ENCODE measurements around the gene USP33. TPM values are rescaled to one million over a fixed set of nuclear protein-coding genes. Genes with fewer than 3 reads are reported as not detected.

Gene USP33
- total and polyA plus RNA-seq, 2 of the 13 experiments (the other 11 are each of a cell fraction or from before 2014, with no cell fraction given) = 32.0 to 49.1 TPM

DNA sequence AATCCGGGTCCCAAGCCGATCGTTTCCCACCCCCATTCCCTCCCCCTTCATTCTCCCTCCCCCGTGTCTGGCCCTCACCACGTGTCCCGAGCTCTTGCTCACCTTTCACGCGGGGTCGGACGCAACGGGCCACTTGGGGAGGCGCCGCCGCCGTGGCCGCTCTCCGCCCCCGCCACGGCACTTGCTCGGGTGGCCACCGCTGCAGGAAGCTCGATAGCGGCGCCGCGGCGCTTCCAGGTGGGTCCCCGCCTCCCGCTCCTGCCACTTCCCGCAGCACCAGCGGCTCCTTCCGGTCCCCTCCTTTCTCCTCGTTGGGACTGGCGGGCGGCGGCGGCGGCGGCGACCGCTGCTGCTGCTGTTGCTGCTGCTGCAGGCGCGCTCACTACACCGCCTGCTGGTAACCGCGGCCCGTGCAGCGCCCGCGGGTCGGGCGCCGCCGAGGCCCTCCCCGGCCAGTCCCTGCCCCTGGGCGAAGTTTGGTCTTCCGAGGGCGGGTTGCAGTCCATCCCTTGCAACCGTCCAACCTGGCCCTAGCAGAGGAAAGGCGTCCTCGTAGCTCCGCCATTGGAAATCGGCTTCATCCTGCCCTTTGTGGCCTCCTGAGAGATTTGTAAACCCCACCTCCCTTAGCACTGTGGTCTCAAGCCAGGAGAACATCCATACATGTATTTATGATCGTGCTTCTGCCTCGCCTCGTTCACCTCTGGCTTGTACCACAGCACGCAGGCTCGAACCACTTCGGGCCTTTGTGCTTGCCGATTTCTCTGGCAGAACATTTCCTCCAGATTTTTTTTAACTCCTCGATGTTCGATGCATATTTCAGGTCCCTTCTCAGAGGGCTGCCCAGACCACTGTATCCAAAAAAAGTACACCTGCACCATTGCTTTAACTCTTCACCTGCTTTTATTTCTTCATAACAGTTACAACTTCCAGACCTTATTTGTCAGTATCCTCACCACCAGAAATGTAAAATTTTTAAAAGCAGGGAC is 76.2 kb downstream of the USP33 start (continued):
- TF ChIP-seq SRSF9 (IDR thresholded peaks at IDR 0.05; ENCODE audit: borderline replicate concordance, insufficient read depth, low read depth, low read length, poor library complexity, severe bottlenecking) (no peak), SP1 (IDR thresholded peaks at IDR 0.05) (no peak), SP1 (CRISPR knock-in tag; IDR thresholded peaks at IDR 0.05) (peak; percentile 13; the same call in 1 of the 2 replicates), PHF8 (CRISPR knock-in tag; IDR thresholded peaks at IDR 0.05) (peak; percentile 66), ZNF44 (CRISPR knock-in tag; IDR thresholded peaks at IDR 0.05) (no peak), ZNF780A (CRISPR knock-in tag; IDR thresholded peaks at IDR 0.05) (0 out of 2 replicates have a peak, but pooled peaks have one; percentile 48), MEIS1 (CRISPR knock-in tag; IDR thresholded peaks at IDR 0.05; ENCODE audit: borderline replicate concordance) (no peak; the same call in 1 of the 2 replicates), THYN1 (CRISPR knock-in tag; IDR thresholded peaks at IDR 0.05; ENCODE audit: borderline replicate concordance, low read depth) (no peak), ERF (CRISPR knock-in tag; IDR thresholded peaks at IDR 0.05) (peak; percentile 54; the same call in 1 of the 2 replicates), MTA1 (CRISPR knock-in tag; IDR thresholded peaks at IDR 0.05; ENCODE audit: borderline replicate concordance) (no peak), SSRP1 (CRISPR knock-in tag; IDR thresholded peaks at IDR 0.05) (no peak), RBAK (CRISPR knock-in tag; IDR thresholded peaks at IDR 0.05) (no peak), ZNF10 (CRISPR knock-in tag; IDR thresholded peaks at IDR 0.05; ENCODE audit: borderline replicate concordance, low read depth) (no peak)
- TF ChIP-seq, protein P1, sequence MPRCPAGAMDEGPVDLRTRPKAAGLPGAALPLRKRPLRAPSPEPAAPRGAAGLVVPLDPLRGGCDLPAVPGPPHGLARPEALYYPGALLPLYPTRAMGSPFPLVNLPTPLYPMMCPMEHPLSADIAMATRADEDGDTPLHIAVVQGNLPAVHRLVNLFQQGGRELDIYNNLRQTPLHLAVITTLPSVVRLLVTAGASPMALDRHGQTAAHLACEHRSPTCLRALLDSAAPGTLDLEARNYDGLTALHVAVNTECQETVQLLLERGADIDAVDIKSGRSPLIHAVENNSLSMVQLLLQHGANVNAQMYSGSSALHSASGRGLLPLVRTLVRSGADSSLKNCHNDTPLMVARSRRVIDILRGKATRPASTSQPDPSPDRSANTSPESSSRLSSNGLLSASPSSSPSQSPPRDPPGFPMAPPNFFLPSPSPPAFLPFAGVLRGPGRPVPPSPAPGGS (CRISPR knock-in tag; IDR thresholded peaks at IDR 0.05) = no peak
- TF ChIP-seq, protein P2, sequence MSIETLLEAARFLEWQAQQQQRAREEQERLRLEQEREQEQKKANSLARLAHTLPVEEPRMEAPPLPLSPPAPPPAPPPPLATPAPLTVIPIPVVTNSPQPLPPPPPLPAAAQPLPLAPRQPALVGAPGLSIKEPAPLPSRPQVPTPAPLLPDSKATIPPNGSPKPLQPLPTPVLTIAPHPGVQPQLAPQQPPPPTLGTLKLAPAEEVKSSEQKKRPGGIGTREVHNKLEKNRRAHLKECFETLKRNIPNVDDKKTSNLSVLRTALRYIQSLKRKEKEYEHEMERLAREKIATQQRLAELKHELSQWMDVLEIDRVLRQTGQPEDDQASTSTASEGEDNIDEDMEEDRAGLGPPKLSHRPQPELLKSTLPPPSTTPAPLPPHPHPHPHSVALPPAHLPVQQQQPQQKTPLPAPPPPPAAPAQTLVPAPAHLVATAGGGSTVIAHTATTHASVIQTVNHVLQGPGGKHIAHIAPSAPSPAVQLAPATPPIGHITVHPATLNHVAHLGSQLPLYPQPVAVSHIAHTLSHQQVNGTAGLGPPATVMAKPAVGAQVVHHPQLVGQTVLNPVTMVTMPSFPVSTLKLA (IDR thresholded peaks at IDR 0.05) = no peak; the same call in 1 of the 2 replicates
- TF ChIP-seq, protein P3, sequence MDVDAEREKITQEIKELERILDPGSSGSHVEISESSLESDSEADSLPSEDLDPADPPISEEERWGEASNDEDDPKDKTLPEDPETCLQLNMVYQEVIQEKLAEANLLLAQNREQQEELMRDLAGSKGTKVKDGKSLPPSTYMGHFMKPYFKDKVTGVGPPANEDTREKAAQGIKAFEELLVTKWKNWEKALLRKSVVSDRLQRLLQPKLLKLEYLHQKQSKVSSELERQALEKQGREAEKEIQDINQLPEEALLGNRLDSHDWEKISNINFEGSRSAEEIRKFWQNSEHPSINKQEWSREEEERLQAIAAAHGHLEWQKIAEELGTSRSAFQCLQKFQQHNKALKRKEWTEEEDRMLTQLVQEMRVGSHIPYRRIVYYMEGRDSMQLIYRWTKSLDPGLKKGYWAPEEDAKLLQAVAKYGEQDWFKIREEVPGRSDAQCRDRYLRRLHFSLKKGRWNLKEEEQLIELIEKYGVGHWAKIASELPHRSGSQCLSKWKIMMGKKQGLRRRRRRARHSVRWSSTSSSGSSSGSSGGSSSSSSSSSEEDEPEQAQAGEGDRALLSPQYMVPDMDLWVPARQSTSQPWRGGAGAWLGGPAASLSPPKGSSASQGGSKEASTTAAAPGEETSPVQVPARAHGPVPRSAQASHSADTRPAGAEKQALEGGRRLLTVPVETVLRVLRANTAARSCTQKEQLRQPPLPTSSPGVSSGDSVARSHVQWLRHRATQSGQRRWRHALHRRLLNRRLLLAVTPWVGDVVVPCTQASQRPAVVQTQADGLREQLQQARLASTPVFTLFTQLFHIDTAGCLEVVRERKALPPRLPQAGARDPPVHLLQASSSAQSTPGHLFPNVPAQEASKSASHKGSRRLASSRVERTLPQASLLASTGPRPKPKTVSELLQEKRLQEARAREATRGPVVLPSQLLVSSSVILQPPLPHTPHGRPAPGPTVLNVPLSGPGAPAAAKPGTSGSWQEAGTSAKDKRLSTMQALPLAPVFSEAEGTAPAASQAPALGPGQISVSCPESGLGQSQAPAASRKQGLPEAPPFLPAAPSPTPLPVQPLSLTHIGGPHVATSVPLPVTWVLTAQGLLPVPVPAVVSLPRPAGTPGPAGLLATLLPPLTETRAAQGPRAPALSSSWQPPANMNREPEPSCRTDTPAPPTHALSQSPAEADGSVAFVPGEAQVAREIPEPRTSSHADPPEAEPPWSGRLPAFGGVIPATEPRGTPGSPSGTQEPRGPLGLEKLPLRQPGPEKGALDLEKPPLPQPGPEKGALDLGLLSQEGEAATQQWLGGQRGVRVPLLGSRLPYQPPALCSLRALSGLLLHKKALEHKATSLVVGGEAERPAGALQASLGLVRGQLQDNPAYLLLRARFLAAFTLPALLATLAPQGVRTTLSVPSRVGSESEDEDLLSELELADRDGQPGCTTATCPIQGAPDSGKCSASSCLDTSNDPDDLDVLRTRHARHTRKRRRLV (CRISPR knock-in tag; IDR thresholded peaks at IDR 0.05) = no peak
- TF ChIP-seq, protein P4, sequence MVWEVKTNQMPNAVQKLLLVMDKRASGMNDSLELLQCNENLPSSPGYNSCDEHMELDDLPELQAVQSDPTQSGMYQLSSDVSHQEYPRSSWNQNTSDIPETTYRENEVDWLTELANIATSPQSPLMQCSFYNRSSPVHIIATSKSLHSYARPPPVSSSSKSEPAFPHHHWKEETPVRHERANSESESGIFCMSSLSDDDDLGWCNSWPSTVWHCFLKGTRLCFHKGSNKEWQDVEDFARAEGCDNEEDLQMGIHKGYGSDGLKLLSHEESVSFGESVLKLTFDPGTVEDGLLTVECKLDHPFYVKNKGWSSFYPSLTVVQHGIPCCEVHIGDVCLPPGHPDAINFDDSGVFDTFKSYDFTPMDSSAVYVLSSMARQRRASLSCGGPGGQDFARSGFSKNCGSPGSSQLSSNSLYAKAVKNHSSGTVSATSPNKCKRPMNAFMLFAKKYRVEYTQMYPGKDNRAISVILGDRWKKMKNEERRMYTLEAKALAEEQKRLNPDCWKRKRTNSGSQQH (CRISPR knock-in tag; IDR thresholded peaks at IDR 0.05; ENCODE audit: low read depth) = no peak
